ENCODE measurements around the gene SYNE1.

The SYNE1 gene

DNA sequence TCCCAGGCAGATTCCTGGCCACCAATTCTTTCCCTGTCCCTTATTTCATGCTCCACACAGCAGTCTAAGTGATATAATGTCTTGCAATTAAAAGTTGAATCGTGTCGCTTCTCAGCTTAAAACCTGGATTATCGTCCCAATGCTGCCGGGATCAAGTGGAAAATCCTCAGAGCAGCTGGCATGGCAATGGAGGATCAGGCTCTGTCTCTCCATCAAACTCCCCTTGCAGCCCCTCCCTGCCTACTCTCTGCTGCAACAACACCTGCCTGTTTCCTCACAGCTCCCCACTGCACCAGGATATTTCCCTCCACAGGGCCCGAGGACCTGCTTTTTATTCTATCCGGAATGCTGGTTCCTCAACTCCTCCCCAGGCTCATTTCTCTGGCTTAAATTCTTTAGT lies 277.1 kb downstream of the SYNE1 start:
- no peaks in the 10 kb centered on the region for H3K9me3 Mint-ChIP-seq
- H3K4me1 Mint-ChIP-seq: peaks cover 4% of the 10 kb centered on the region
- no peak overlapping the region for H3K27ac Mint-ChIP-seq
- H3K27me3 Mint-ChIP-seq (ENCODE audit: low read depth): no peaks in the 10 kb centered on the region
- peaks cover 23% of the 10 kb centered on the region for H3K36me3 Mint-ChIP-seq (ENCODE audit: low read depth)
- no peak overlapping the region for H3K4me3 Mint-ChIP-seq
- TF ChIP-seq, protein P1, sequence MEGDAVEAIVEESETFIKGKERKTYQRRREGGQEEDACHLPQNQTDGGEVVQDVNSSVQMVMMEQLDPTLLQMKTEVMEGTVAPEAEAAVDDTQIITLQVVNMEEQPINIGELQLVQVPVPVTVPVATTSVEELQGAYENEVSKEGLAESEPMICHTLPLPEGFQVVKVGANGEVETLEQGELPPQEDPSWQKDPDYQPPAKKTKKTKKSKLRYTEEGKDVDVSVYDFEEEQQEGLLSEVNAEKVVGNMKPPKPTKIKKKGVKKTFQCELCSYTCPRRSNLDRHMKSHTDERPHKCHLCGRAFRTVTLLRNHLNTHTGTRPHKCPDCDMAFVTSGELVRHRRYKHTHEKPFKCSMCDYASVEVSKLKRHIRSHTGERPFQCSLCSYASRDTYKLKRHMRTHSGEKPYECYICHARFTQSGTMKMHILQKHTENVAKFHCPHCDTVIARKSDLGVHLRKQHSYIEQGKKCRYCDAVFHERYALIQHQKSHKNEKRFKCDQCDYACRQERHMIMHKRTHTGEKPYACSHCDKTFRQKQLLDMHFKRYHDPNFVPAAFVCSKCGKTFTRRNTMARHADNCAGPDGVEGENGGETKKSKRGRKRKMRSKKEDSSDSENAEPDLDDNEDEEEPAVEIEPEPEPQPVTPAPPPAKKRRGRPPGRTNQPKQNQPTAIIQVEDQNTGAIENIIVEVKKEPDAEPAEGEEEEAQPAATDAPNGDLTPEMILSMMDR (IDR thresholded peaks at IDR 0.05; ENCODE audit: unreplicated experiment in 3 of 3): no peak

DNA sequence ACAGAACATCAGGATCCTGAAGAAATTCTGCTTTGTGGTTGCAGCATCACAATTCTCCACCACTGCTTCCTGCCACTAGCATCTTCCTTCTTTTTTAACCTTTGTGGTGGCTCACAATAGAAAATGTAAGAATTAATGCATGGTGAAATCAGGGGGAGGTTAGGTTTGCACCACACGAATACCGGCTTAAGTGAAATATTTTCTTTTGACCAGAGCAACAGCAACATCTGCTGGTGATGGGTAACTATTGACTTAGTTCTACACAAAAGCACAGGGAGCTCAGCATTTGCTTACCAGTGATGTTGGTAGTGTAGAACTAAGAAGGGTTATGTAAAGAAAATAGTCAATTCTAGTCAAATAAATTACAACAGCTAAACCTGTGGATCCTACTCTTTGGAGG lies 280.5 kb downstream of the SYNE1 start:
- peaks cover 11% of the 10 kb centered on the region for H3K4me1 Mint-ChIP-seq
- TF ChIP-seq, protein P1 (IDR thresholded peaks at IDR 0.05; ENCODE audit: unreplicated experiment in 3 of 3): peak; percentile 13 to 33 (median 14)
- H3K27ac Mint-ChIP-seq: no peak overlapping the region

DNA sequence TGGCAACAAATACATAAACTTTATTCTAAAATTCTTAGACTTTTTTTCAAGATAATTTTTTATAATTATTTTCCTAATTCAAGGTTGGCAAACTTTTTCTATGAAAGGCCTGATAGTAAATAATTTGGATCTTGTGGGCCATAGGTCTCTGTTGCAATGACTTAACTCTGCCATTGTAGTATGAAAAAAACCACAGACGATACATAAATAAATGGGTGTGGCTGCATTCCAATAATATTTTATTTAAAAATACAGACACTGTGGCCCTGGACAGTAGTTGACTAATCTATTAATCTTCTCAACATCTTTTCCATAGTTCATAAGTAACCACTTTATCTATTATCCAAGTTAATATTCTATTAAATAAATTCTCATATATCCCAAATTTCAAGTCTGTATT lies 281.1 kb downstream of the SYNE1 start:
- TF ChIP-seq, protein P1 (IDR thresholded peaks at IDR 0.05; ENCODE audit: unreplicated experiment in 3 of 3): no peak
- Mint-ChIP-seq H3K4me3 (no peak overlapping the region), H3K36me3 (ENCODE audit: low read depth) (peaks cover 27% of the 10 kb centered on the region), H3K27me3 (ENCODE audit: low read depth) (no peaks in the 10 kb centered on the region), H3K9me3 (no peaks in the 10 kb centered on the region), H3K4me1 (peaks cover 15% of the 10 kb centered on the region), H3K27ac (no peak overlapping the region)

More for the DNA sequence above, 280.5 kb downstream of the SYNE1 start:
- H3K27me3 Mint-ChIP-seq (ENCODE audit: low read depth): no peaks in the 10 kb centered on the region
- H3K4me3 Mint-ChIP-seq: no peak overlapping the region
- peaks cover 27% of the 10 kb centered on the region for H3K36me3 Mint-ChIP-seq (ENCODE audit: low read depth)
- H3K9me3 Mint-ChIP-seq: no peaks in the 10 kb centered on the region

DNA sequence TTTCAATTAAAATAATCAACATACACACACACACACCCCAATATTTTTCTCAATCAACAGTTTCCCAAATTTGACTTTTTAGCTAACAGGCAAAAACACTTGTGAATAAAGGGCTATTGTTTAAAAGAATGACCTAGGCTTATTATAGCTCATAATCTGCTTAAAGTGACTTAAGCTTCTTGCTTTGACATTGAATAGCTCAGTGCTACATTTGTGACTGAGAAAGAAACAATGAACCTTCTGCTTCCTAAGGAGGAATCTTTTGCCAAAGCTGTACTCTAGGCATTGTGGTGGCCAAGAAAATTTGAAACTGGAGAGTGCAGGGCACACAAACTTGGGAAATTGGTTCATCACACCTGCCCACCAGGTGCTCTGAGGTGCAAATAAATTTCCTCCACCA lies 282.0 kb downstream of the SYNE1 start:
- H3K4me3 Mint-ChIP-seq: no peak overlapping the region
- peaks cover 22% of the 10 kb centered on the region for H3K4me1 Mint-ChIP-seq
- TF ChIP-seq, protein P1 (IDR thresholded peaks at IDR 0.05; ENCODE audit: unreplicated experiment in 3 of 3): no peak
- no peak overlapping the region for H3K27ac Mint-ChIP-seq
- no peaks in the 10 kb centered on the region for H3K9me3 Mint-ChIP-seq
- H3K27me3 Mint-ChIP-seq (ENCODE audit: low read depth): no peaks in the 10 kb centered on the region
- peaks cover 32% of the 10 kb centered on the region for H3K36me3 Mint-ChIP-seq (ENCODE audit: low read depth)

DNA sequence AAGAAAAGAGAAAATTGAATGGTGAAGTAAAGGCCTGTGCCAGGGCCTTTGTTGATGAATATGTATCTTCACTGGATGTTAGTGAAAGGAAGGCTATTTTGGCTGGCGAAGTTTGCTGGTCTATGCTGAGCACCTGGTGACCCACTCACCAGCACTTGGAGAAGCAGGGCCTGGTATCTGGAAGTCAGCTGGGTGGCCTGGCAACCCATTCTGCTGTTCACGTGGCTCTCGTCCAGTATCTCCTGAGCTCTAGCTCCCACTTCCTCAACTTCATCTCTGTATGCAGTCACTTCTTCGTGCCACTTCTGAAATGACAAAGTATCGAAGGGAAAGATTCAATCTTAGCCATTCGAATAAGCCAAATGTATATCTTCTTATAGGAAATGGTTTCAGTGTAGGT lies 283.7 kb downstream of the SYNE1 start:
- Mint-ChIP-seq H3K36me3 (ENCODE audit: low read depth) (peaks cover 40% of the 10 kb centered on the region), H3K27ac (no peak overlapping the region), H3K4me1 (peaks cover 22% of the 10 kb centered on the region), H3K27me3 (ENCODE audit: low read depth) (no peaks in the 10 kb centered on the region), H3K9me3 (no peaks in the 10 kb centered on the region), H3K4me3 (no peak overlapping the region)
- TF ChIP-seq, protein P1 (IDR thresholded peaks at IDR 0.05; ENCODE audit: unreplicated experiment in 3 of 3): no peak

DNA sequence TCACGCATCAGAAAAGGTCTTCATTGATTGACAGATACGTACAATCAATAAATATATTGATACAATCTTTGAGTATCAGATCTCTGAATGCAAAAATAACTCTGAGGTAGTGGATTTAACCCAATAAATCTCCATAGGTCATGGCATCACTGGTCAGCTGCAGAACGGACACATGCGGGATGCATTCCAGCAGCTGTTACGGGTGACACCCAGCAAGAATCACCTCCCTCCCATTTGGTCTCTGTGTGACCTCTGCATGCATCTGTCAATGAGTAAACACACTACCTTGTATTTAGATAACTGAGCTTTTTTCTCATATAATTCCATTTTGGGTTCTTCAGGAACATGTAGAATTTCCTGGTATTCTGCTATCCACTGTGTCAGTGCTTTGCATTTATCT lies 285.4 kb downstream of the SYNE1 start:
- TF ChIP-seq, protein P1 (IDR thresholded peaks at IDR 0.05; ENCODE audit: unreplicated experiment in 3 of 3): no peak
- H3K4me3 Mint-ChIP-seq: no peak overlapping the region
- H3K27ac Mint-ChIP-seq: peak overlapping the region in 1 of 3 experiments; percentile 61
- H3K9me3 Mint-ChIP-seq: no peaks in the 10 kb centered on the region
- H3K36me3 Mint-ChIP-seq (ENCODE audit: low read depth): peaks cover 43% of the 10 kb centered on the region
- peaks cover 22% of the 10 kb centered on the region for H3K4me1 Mint-ChIP-seq
- no peaks in the 10 kb centered on the region for H3K27me3 Mint-ChIP-seq (ENCODE audit: low read depth)
